Fibroblast of gingiva (primary cell): ENCODE measurements around the gene RAB11FIP3.
"Not testable (repeated sequence)": the region's sequence is repeated elsewhere in the genome, so short reads cannot be mapped to it uniquely, and the experiment has no call there.

Experiments
- DNase-seq: peaks from one replicate; pipeline ENCODE4 v3.0.0-alpha.2; 2011; ENCODE audit warnings: low read depth

Gene RAB11FIP3

DNA sequence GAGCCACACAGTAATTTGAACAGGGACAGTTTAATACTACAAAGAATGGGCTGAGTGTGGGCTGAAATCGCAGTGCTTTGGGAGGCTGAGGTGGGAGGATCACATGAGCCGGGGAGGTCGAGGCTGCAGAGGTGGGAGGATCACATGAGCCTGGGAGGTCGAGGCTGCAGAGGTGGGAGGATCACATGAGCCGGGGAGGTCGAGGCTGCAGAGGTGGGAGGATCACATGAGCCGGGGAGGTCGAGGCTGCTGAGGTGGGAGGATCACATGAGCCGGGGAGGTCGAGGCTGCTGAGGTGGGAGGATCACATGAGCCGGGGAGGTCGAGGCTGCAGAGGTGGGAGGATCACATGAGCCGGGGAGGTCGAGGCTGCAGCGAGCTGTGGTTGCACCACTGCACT lies 69.2 kb downstream of the RAB11FIP3 start:
- DNase-seq: not testable (repeated sequence)

DNA sequence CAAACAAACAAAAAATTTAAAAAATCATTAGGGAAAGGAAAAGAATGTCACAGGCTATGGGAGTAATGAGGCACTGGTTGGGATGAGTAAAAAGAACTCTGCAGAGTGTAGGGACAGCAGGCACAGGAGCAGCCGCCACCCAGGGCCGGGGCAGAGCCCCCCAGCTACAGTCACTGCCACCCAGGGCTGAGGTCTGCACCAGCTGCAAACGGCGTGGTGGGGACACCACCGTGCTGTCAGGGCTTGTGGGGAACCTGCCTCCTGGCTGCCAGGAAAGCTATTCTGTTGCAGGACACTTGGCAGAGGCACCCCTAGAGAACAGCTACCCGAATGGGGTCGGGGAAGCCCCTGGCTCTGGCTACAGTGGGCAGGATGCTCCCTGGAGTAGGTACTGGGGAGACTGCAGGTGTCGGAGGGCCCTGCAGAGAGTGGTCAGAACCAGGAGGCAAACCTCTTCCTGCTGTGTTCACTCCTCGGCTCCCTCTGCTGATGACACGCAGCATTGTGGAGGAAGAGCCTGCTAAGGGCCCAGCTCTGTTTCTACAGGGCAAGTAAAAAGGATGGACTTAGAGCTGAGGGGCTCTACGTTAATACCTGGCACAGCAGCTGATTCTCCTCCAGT lies 69.8 kb downstream of the RAB11FIP3 start:
- peak; percentile 30 for DNase-seq

DNA sequence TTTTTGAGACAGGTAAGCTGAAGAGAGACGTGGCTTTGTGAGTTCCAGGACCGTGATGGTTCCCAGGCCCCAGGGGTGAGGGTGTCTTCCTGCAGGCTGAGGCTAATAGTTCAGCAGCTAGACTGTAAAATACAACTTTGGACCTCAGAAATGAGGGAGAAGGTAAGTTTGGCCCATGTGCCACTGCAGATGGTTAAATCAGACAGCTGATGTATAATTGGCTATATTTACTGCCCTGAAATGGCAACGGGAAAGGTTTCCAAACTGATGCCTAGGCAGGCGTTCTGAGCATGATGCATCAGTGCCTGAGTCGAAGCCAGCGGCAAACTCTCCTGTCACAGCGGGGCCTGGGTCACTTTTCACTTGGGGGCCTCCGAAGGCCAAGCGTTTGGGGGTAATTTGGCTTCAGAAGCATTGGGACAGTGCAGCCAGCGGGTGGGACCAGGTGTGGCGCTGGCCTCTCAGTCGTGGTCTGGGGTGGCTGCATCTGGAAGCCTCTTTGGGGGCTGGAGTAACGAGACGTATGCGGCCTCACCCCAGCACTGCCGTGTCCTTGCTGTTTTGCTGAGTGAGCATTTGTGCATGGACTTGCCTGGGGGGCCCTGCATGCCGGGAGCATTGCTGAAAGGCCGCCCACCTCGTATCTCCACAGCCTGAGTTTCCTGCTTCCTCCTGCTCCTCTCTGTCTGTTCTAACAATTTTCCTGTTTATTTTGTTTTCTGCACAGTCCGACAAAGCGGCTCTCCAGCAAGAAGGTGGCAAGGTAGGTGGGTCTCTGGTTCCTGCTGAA lies 70.8 kb downstream of the RAB11FIP3 start:
- DNase-seq: no peak

DNA sequence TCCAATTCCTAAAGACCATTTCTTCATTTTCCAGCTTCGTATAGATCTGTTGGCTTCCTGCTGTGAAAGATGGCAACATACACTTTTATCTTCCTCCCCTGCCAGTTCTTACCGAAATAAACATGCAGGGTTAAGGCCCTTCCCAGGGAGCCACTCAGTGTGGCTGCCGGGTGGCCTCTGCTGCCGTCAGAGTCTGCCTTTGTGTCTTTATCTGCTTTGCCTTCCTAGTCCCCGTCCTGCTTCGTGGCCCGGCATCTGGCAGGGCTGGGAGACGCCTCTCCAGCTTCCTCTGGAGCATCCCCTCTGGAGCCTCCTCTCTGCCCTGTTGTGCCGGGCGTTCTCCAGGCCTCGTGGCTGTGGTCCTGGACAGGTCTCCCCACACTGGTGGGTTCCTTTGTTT lies 71.8 kb downstream of the RAB11FIP3 start:
- DNase-seq: no peak

DNA sequence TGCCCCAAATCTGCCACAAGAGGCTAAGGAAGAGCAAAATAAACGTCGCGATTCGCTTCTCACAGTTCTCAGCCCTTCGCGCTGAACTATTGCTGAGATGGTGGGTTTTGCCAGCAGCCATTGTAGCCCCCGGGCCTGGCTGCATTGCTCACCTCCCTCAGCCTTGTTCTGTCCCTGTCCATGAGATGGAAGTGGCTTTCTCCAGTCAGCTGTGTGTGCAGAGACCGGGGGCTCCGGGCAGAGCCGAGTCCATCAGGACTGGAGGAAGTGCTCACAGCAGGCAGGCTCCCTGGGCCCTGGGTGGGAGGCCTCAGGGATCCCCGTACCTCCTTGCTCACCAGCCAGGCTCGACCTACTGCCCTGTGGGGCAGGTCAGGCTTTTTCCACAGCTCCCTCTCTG lies 74.5 kb downstream of the RAB11FIP3 start:
- no peak for DNase-seq

DNA sequence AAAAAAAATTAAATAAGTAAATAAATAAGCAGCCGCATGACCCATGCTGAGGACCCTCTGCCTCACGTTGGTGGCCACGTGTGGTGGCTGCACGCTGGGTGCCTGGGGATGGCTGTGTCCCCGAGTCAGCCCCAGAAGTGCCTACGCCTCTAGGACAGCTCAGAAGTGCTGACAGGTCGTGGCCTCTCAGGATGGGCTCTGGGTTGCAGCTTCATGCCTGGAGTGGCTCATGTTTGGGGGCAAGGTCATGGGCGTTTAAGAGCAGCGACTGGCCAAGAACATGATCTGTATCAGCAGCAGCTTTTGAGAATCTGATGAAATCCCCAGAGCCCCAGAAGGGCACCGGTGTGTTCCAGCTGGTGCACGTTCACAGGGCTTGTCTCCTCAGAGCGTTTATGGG lies 75.3 kb downstream of the RAB11FIP3 start:
- DNase-seq: no peak

DNA sequence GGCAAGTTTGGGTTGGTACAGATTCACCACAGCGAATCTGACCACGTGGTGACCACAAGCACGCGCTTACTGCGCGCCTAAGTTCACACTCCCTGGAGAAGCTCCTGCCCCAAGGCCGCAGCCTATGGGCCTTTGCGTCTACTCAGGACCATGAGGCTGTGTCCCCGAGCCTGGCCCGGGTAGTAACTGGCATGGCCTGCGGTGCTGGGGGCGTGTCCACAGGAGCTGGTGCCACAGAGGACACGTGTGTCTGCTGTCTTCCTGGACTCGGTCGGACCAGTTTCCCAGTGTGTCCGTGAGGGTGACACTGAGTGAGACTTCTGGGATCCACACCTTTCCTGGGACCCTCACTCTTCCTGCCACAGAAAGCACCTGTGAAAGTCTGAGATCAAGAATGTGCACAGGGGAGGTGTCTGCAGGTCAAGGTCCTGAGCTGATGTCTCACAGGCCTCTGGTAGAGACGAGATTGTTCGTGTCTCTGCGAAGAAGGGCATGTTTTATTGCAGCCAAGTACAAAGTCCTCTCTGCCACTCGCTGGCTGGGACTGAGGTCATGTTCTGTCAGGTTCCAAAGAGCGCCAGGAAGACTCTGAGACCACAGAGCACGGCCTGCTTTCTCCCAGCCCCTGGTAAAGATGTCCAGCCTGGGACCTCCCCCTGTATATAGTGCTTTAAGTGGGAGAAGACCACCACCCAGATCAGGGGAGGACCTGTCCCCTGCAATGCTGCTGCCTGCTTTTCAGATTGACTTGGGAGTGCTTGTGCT lies 76.9 kb downstream of the RAB11FIP3 start:
- no peak for DNase-seq

DNA sequence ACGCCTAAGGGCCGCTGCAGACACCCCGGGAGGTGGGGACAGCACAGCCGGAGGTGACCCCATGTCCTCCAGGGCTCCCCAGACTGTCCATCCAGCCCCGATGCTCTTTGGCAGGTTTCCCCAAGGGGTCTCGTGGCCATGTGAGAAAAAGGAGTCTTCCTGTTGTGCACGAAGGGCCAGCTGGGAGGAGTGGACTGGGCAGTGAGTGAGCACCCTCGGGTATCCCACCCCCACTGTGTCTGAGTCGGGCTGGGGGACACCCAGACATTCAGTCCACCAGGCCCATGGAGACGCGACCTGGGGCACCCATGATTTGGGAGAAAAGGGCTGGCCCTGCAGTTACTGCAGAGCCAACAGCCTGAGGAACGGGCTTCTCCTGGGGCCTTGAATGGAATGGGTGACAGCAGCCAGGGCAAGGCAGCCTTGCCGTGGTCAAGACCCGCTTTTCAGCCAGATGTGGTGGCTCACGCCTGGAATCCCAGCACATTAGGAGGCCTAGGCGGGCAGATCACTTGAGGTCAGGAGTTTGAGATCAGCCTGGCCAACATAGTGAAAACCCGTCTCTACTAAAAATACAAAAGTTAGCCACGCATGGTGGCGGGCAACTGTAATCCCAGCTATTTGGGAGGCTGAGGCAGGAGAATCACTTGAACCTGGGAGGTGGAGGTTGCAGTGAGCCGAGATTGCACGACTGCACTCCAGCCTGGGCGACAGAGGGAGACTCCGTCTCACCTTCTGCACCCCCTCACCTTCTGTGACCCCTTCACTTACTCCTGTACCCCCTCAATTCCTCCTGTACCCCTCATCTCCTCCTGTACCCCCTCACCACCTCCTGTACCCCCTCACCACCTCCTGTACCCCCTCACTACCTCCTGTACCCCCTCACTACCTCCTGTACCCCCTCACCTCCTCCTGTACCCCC lies 78.0 kb downstream of the RAB11FIP3 start:
- no peak for DNase-seq

DNA sequence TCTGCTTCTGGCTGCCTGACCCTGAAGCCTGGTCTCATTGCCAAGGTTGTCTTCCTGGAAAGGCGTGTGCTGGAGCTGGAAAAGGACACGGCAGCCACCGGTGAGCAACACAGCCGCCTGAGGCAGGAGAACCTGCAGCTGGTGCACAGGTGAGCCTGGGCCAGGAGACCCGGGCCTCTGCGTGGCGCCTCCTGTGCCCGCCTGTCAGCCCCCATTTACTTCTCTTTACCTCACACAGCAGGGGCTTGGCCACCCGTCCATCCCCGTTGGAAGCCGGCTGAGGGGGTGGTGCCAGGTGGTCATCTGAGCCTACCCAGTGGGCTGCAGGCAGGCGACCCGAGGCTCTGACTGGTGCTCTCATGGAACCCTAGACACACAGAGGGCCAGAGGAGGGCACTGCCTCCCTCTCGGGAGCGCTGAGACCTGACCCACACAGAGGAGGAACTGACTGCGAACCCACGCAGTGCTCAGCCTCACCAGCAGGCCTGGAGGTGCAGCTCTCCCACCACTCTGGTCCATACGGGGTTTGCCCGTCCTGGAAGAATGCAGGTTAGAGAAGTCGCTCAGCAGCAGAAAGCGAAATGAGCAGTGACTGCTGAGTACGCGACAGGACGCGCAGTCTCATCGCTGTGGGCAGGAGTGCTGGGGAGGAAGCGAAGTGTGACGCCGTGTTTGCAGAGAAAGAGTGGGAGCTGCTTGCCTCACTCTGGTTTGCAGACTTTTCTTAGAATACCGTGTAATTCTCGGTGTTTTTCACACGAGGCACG lies 80.2 kb downstream of the RAB11FIP3 start:
- DNase-seq: no peak

DNA sequence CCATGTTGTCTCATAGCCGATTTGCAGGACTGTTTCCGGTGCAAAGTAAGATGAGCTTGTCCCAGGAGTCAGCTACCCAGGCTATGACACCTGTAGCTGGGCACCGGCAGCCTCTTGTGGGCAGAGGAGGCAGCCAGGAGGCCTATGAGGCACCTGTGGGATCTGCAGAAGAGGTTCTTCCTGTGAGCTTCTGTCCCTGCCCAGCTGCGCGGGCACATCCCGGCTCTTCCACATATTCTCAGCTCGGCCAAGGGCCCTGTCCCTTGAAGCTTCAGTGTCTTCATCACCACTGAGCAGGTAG lies 80.7 kb downstream of the RAB11FIP3 start:
- DNase-seq: no peak

DNA sequence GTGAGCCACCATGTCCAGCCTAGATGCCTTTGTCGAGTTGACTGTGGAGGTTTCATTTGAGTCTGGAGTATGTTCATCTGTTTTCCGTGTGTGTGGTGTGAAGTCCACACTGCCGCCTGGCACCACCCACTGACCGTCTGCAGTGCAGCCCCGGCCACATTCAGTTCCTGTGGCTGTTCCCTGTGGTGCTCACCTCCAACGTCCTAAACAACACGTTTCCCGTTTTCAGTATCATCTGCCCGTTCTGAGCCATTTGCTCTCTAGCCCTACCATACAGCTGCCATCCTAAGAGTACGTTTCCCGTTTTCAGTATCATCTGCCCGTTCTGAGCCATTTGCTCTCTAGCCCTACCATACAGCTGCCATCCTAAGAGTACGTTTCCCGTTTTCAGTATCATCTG lies 82.1 kb downstream of the RAB11FIP3 start:
- DNase-seq: not testable (repeated sequence)

DNA sequence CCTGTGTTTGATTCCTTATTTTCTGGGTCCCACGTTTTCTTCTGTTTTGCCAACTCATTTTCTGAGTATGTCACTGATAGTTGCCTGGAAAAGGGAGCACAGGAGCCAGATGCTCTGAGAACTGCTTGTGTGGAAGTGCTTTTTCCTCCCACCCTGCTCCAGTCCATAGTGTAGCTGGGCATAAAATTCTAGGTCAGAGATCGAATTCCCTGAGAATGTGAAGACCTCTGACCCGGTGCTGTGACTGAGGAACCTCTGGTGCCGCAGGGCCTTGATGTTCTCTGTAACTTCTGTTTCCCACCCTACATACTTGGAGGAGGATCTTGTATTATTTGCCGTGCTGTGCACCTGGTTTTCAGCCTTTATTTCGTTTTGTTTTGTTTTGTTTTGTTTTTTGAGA lies 82.5 kb downstream of the RAB11FIP3 start:
- no peak for DNase-seq

DNA sequence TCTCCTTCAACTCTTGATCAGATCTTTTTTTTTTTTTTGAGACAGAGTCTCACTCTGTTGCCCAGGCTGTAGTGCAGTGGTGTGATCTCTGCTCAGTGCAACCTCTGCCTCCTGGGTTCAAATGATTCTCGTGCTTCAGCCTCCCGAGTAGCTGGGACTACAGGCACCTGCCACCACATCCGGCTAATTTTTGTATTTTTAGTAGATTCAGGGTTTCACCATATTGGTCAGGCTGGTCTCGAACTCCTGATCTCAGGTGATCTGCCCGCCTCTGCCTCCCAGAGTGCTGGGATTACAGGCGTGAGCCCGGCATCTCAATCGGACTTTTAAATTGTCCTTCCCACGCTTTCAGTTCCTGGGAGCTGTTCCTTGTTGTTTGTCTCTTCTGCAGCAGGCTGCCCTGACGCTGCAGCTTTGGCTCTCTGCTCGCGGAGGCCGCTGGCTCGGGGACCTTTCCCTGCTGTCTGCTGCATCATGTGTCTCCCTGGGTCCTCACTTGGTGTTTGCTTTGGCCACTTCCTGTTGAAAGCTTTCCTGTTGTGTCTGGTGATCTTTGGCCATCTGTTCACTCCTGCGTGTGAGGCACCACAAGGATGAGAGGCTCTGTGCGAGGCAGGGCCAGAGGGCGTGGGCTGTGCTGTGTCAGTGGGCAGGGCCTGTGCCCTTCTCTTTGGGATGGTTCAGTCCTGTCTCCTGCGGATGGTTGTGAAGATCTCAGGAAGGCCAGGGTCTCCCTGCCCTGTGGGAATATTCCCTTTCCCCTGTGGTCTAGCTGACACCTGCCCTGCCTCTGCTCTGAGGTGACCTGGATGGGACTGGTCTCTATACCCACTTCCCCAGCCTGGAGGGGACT lies 83.7 kb downstream of the RAB11FIP3 start:
- no peak for DNase-seq

DNA sequence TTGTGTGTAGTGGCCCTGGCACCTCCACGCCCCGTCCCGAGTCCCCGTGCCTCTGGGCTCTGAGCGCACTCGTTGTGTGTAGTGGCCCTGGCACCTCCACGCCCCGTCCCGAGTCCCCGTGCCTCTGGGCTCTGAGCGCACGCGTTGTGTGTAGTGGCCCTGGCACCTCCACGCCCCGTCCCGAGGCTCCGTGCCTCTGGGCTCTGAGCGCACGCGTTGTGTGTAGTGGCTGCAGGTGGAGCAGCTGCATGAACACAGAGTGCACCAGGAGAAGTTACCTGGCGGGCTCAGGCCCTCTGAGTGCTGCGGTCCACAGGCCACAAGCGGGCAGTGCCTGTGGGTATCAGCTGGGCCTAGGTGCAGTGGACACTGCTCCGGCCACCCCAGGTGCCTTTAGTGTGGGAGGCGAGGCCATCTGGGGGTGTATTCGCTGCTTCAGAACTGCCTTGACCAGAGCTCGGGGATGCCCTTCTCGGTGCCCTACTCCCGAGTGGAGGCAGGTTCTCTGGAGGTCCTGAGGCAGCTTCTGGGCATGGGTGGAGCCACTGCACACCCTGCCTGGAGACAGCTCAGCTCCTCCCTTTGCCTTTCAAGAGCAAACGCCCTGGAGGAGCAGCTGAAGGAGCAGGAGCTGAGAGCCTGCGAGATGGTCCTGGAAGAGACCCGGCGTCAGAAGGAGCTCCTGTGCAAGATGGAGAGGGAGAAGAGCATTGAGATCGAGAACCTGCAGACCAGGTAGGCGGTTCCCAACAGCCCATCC lies 84.8 kb downstream of the RAB11FIP3 start:
- DNase-seq: no peak

DNA sequence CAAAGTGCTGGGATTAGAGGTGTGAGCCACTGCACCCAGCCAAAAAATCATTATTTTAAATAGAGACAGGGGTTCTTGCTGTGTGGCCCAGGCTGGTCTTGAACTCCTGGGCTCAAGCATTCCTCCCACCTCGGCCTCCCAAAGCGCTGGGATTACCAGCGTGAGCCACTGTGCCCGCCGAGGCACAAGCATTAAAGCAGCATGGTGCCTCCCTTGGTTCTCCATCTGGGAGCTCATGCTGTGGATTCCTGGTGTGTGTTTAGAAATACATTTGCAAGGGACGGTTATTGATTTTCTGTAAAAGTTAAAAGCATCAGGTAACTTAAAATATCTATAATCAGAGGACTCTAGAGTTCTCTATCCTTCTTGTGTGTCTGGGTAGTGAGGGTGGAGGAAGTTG lies 87.4 kb downstream of the RAB11FIP3 start:
- DNase-seq: no peak

DNA sequence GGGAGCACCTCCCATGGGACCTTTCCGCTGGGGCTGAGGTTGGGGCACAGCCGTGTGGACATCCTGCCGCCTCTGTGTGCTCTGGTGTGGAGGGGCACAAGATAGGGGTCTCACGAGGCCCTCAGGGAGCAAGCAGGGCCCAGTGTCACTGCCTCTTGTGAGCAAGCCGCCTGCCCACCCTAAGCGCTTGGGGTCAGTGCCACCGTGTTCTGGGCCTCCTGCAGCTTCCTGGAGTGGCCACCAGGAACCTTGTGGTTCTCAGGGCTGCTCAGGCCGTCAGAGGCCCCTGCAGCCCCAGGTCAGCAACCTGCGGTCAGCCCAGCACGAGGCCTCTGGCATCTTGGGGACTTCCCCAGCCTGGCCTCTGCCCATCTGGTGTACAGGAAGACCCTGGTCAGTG lies 88.5 kb downstream of the RAB11FIP3 start:
- DNase-seq: no peak

DNA sequence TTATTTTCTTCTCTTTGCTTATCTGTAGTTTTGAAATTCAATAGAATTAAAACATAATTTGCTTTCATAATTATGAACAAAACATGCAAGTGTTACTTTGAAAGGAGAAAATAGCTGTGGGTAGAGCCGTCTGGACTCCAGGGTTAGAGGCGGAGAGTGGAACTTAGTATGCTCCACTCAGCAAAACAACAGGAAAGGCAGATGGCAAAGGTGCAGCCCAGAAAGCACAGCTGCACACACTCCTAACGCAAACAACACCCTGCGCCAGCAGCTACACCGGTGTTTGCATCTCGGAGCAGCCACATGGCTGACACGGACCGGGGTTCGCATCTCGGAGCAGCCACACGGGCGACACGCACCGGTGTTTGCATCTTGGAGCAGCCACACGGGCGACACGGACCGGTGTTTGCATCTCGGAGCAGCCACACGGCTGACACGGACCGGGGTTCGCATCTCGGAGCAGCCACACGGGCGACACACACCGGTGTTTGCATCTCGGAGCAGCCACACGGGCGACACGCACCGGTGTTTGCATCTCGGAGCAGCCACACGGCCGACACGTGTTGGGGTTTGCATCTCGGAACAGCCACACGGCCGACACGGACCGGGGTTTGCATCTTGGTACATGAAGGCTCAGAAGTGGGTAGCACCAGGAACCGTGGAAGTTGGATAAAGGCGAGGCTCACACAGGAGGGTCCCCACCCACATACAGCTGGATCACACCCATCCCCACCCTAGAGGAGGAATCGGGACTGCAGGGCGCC lies 89.9 kb downstream of the RAB11FIP3 start:
- DNase-seq: no peak

DNA sequence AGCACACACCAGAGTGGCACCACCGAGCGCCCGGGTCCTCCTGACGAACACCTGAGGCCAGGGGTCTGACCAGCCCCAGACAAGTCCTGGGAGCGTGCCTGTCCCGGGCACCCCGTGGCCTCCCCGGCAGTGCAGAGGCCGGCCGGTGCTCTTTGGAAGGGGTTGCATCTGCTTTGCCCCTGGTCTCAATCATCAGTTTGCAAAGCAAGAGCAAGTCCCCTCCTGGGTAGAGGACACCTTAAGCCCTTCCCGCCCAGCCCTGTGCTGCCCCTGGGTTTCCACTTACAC lies 90.4 kb downstream of the RAB11FIP3 start:
- DNase-seq: no peak

DNA sequence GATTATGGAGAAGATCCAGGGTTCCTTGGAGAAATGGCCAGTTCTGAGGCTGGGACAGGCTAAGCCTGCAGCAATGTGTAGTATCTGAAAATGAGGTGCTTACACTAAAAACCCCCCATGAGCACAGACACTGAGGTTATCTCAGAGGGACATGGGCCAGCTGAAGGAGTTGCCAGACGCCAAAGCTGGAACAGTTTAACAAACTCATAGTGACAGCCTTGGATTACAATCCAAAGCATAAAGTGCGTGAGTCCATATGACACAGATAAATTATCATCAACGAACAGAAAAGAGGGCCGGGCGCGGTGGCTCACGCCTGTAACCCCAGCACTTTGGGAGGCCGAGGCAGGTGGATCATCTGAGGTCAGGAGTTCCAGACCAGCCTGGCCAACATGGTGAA lies 90.9 kb downstream of the RAB11FIP3 start:
- no peak for DNase-seq
